Lung (tissue), 12 donors: Measurements from ENCODE around the gene NHSL1. TPM values are rescaled to one million over a fixed set of nuclear protein-coding genes. Genes with fewer than 3 reads are reported as not detected.

Experiments
- ATAC-seq: fragments of 200-7000 bp; cut with Tn5 transposase; one replicate; pipeline ENCODE4 v1.9.1; 2020; ENCODE audit warnings: moderate number of reproducible peaks; ENCODE audit not compliant: insufficient read depth, low FRiP score
- DNase-seq, 3 donors: peaks; one replicate each; pipeline ENCODE4 v3.0.0-alpha.2; 2013 to 2017
- H3K27ac ChIP-seq, 2 donors: one replicate each; pipeline ENCODE4 v1.5.1; 2013; ENCODE audit warnings: mild to moderate bottlenecking in 2 of 2, moderate library complexity in 2 of 2, control low read depth in 1 of 2, inconsistent platforms in 1 of 2, low read depth in 1 of 2, low read length in 1 of 2
- H3K27me3 ChIP-seq, 3 donors: one replicate each; pipeline ENCODE4 v1.5.1; 2013; ENCODE audit warnings: low read length in 2 of 3; ENCODE audit not compliant: control insufficient read depth in 3 of 3, insufficient read depth in 3 of 3
- H3K36me3 ChIP-seq, 4 donors: one replicate each; pipeline ENCODE4 v1.5.1; 2013; ENCODE audit warnings: low read length in 4 of 4, mild to moderate bottlenecking in 1 of 4, moderate library complexity in 1 of 4; ENCODE audit not compliant: control insufficient read depth in 4 of 4, insufficient read depth in 4 of 4
- H3K4me1 ChIP-seq, 5 donors: one replicate each; pipeline ENCODE4 v1.5.1; 2013; ENCODE audit warnings: low read length in 5 of 5, mild to moderate bottlenecking in 2 of 5, moderate library complexity in 1 of 5; ENCODE audit not compliant: control insufficient read depth in 5 of 5, insufficient read depth in 5 of 5
- H3K4me3 ChIP-seq: one replicate; pipeline ENCODE4 v1.5.1; 2013; ENCODE audit warnings: mild to moderate bottlenecking, control low read depth, moderate library complexity
- H3K9ac ChIP-seq, 2 donors: one replicate each; pipeline ENCODE4 v1.5.1; 2013; ENCODE audit warnings: low read length in 2 of 2, control low read depth in 1 of 2; ENCODE audit not compliant: insufficient read depth in 1 of 2
- H3K9me3 ChIP-seq, 4 donors: one replicate each; pipeline ENCODE4 v1.5.1; 2013; ENCODE audit warnings: low read length in 3 of 4, mild to moderate bottlenecking in 1 of 4, moderate library complexity in 1 of 4; ENCODE audit not compliant: control insufficient read depth in 4 of 4, insufficient read depth in 3 of 4
- WGBS, 2 donors: extraction: QIAGEN DNeasy Blood & Tissue Kit; methylation state at CpG; one replicate each; pipeline ENCODE4 v1.1.7; 2013; 5-methylcytosine and 5-hydroxymethylcytosine counted together
- polyA plus RNA-seq, 2 donors: library from polyadenylated mRNA; stranded (reverse); fragments of 200-250 nt; gene quantifications; one replicate each; pipeline ENCODE4 v1.2.1, GENCODE V29; 2013
- total RNA-seq, 2 donors: library from RNA; depleted of rRNA in 1 of 2; stranded (reverse); fragments of >200 nt in 1 of 2; gene quantifications; one replicate each; pipeline ENCODE4 v1.2.1, GENCODE V29; 2014 to 2021
- TF ChIP-seq, protein P1 (sequence below): IDR thresholded peaks from 2 replicates; pipeline ENCODE4 v1.5.1; 2012; ENCODE audit warnings: mild to moderate bottlenecking; ENCODE audit errors: control extremely low read depth, extremely low read depth
- donor health status: control.
- donor health status: control.
- donor health status: Bipolar disorder and iron deficiency.
- donor health status: healthy.
- donor health status: DM: yes; HTN: yes; CAD: no.

NHSL1 gene
- total and polyA plus RNA-seq, 4 donors, result 5.2 to 53.7 (median 30.4) TPM

DNA sequence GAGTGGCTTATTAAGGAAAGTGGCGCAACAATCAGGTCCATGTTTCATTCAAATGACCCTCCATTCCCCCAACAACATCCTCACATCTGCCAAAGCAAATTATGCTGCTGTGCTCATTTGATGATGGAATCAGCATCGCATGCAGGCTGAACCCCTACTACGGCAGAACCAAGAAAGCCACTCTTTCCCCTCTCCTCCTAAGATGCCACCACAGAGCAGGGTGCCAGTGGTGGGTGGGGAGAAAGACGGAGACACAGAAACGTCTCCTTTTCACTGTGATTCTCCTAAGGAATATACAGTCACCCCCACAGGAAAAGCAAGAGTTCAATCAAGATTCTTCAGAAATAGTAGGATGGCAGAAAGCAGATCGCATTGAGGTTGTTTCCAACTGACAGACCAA, 78.2 kb downstream of the NHSL1 start:
- no peak for DNase-seq
- Histone ChIP-seq H3K27me3 (no peaks in the 10 kb centered on the region), H3K4me1 (no peaks in the 10 kb centered on the region), H3K36me3 (peaks cover 4 to 15% (median 13%) of the 10 kb centered on the region in 4 donors), H3K9ac (no peak overlapping the region), H3K27ac (no peak overlapping the region), H3K9me3 (peaks cover 0 to 2% (median 0%) of the 10 kb centered on the region in 4 donors), H3K4me3 (no peak overlapping the region)
- no peak for ATAC-seq
- WGBS, 2 donors, result 75 to 76% methylated on average over 6 of the region's 6 CpGs
- TF ChIP-seq, protein P1, sequence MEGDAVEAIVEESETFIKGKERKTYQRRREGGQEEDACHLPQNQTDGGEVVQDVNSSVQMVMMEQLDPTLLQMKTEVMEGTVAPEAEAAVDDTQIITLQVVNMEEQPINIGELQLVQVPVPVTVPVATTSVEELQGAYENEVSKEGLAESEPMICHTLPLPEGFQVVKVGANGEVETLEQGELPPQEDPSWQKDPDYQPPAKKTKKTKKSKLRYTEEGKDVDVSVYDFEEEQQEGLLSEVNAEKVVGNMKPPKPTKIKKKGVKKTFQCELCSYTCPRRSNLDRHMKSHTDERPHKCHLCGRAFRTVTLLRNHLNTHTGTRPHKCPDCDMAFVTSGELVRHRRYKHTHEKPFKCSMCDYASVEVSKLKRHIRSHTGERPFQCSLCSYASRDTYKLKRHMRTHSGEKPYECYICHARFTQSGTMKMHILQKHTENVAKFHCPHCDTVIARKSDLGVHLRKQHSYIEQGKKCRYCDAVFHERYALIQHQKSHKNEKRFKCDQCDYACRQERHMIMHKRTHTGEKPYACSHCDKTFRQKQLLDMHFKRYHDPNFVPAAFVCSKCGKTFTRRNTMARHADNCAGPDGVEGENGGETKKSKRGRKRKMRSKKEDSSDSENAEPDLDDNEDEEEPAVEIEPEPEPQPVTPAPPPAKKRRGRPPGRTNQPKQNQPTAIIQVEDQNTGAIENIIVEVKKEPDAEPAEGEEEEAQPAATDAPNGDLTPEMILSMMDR, result no peak

DNA sequence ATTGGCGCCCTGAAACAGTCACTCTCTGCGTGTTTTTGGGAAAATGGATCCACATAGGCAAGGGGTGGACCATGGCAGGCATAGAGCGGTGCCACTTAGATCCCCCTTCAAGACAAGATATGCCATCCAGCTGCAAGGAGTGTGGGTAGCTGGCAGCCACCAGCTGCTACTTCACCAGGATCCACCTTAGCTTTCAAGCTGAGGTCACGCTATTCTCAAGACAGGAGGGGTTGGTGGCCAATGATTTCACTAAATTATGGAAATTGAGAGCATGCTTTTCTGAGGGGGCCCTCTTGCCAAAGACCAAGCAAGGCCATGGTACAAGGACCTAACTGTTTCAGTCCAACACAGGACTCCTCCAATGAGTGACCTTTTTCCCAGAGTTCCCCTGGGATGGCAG, 78.9 kb downstream of the NHSL1 start:
- Histone ChIP-seq H3K4me1 (no peaks in the 10 kb centered on the region), H3K36me3 (peaks cover 4 to 17% (median 13%) of the 10 kb centered on the region in 4 donors), H3K9ac (no peak overlapping the region), H3K4me3 (no peak overlapping the region), H3K27ac (no peak overlapping the region), H3K27me3 (no peaks in the 10 kb centered on the region), H3K9me3 (peaks cover 0 to 2% (median 0%) of the 10 kb centered on the region in 4 donors)
- DNase-seq (no peak), ATAC-seq (no peak)
- TF ChIP-seq, protein P1, result no peak
- whole genome bisulfite sequencing, 2 donors, result 97 to 99% methylated on average over 4 of the region's 4 CpGs

GRCh38 chr6:138419766-138420165, 79.5 kb downstream of the NHSL1 start:
- TF ChIP-seq, protein P1, result no peak
- peaks cover 0 to 2% (median 0%) of the 10 kb centered on the region in 4 donors for H3K9me3 ChIP-seq
- H3K9ac ChIP-seq, result no peak overlapping the region
- DNase-seq (no peak), ATAC-seq (no peak)
- no peaks in the 10 kb centered on the region for H3K27me3 ChIP-seq
- no peaks in the 10 kb centered on the region for H3K4me1 ChIP-seq
- H3K36me3 ChIP-seq, result peaks cover 4 to 17% (median 13%) of the 10 kb centered on the region in 4 donors
- no peak overlapping the region for H3K27ac ChIP-seq
- WGBS, 2 donors, result 97 to 99% methylated on average over 3 of the region's 3 CpGs
- no peak overlapping the region for H3K4me3 ChIP-seq
